ENCODE results near the gene OR2B6.

Gene OR2B6

GRCh38 chr6:28001351-28001750 lies 44.3 kb downstream of the OR2B6 start:
- H3K4me2 ChIP-seq (ENCODE audit: low read depth, low read length, poor library complexity, severe bottlenecking), result no peak overlapping the region
- no peaks in the 10 kb centered on the region for H3K9me2 ChIP-seq (replicated peaks; ENCODE audit: low read depth, low read length)
- H3K9ac ChIP-seq (ENCODE audit: low read depth, low read length, poor library complexity, severe bottlenecking), result no peak overlapping the region
- H3K4me3 ChIP-seq (ENCODE audit: low read length, poor library complexity, severe bottlenecking), result no peak overlapping the region
- no peak overlapping the region for H2AFZ ChIP-seq (ENCODE audit: low read length)
- H3K36me3 ChIP-seq (ENCODE audit: insufficient read depth, low read length), result no peaks in the 10 kb centered on the region
- no peak for TF ChIP-seq CTCF (conservative IDR thresholded peaks at IDR 0.05; ENCODE audit: low read length)
- no peak for TF ChIP-seq EZH2phosphoT487 (IDR thresholded peaks at IDR 0.05; ENCODE audit: borderline replicate concordance)
- no peaks in the 10 kb centered on the region for H3K27me3 ChIP-seq (ENCODE audit: insufficient read depth, low read length, poor library complexity, severe bottlenecking)
- no peaks in the 10 kb centered on the region for H3K79me2 ChIP-seq (ENCODE audit: insufficient read depth, low read length)
- H3K9me3 ChIP-seq (ENCODE audit: insufficient read depth, low read depth, low read length), result no peaks in the 10 kb centered on the region
- H4K20me1 ChIP-seq (ENCODE audit: insufficient read depth, low read length, poor library complexity, severe bottlenecking), result no peaks in the 10 kb centered on the region
- no peaks in the 10 kb centered on the region for H3K4me1 ChIP-seq (ENCODE audit: insufficient read depth, low read length, poor library complexity, severe bottlenecking)
- no peaks in the 10 kb centered on the region for H3F3A ChIP-seq (ENCODE audit: low read depth)

- H3K79me2 ChIP-seq (ENCODE audit: insufficient read depth, low read length), result no peaks in the 10 kb centered on the region
- no peaks in the 10 kb centered on the region for H4K20me1 ChIP-seq (ENCODE audit: insufficient read depth, low read length, poor library complexity, severe bottlenecking)
- H3K9me3 ChIP-seq (ENCODE audit: insufficient read depth, low read depth, low read length), result no peaks in the 10 kb centered on the region
- TF ChIP-seq EZH2phosphoT487 (IDR thresholded peaks at IDR 0.05; ENCODE audit: borderline replicate concordance), result no peak
- no peak for TF ChIP-seq CTCF (conservative IDR thresholded peaks at IDR 0.05; ENCODE audit: low read length)
- no peak overlapping the region for H3K4me3 ChIP-seq (ENCODE audit: low read length, poor library complexity, severe bottlenecking)
- no peak overlapping the region for H3K4me2 ChIP-seq (ENCODE audit: low read depth, low read length, poor library complexity, severe bottlenecking)
- no peaks in the 10 kb centered on the region for H3K4me1 ChIP-seq (ENCODE audit: insufficient read depth, low read length, poor library complexity, severe bottlenecking)
- no peaks in the 10 kb centered on the region for H3K9me2 ChIP-seq (replicated peaks; ENCODE audit: low read depth, low read length)
- H3K27me3 ChIP-seq (ENCODE audit: insufficient read depth, low read length, poor library complexity, severe bottlenecking), result no peaks in the 10 kb centered on the region
- no peak overlapping the region for H3K9ac ChIP-seq (ENCODE audit: low read depth, low read length, poor library complexity, severe bottlenecking)
- H3K36me3 ChIP-seq (ENCODE audit: insufficient read depth, low read length), result no peaks in the 10 kb centered on the region
- no peak overlapping the region for H2AFZ ChIP-seq (ENCODE audit: low read length)
- no peaks in the 10 kb centered on the region for H3F3A ChIP-seq (ENCODE audit: low read depth)
Observed at GRCh38 chr6:28001751-28002150, 44.7 kb downstream of the OR2B6 start.

- no peaks in the 10 kb centered on the region for H3K27me3 ChIP-seq (ENCODE audit: insufficient read depth, low read length, poor library complexity, severe bottlenecking)
Observed at GRCh38 chr6:28002161-28002560, 45.1 kb downstream of the OR2B6 start.

More at GRCh38 chr6:28002161-28002560, 45.1 kb downstream of the OR2B6 start:
- no peaks in the 10 kb centered on the region for H3K79me2 ChIP-seq (ENCODE audit: insufficient read depth, low read length)
- no peaks in the 10 kb centered on the region for H4K20me1 ChIP-seq (ENCODE audit: insufficient read depth, low read length, poor library complexity, severe bottlenecking)
- no peaks in the 10 kb centered on the region for H3K36me3 ChIP-seq (ENCODE audit: insufficient read depth, low read length)
- no peak overlapping the region for H3K9ac ChIP-seq (ENCODE audit: low read depth, low read length, poor library complexity, severe bottlenecking)
- TF ChIP-seq CTCF (conservative IDR thresholded peaks at IDR 0.05; ENCODE audit: low read length), result no peak
- no peak for TF ChIP-seq EZH2phosphoT487 (IDR thresholded peaks at IDR 0.05; ENCODE audit: borderline replicate concordance)
- no peak overlapping the region for H2AFZ ChIP-seq (ENCODE audit: low read length)
- no peaks in the 10 kb centered on the region for H3K4me1 ChIP-seq (ENCODE audit: insufficient read depth, low read length, poor library complexity, severe bottlenecking)
- H3K4me2 ChIP-seq (ENCODE audit: low read depth, low read length, poor library complexity, severe bottlenecking), result no peak overlapping the region
- H3K4me3 ChIP-seq (ENCODE audit: low read length, poor library complexity, severe bottlenecking), result no peak overlapping the region
- no peaks in the 10 kb centered on the region for H3F3A ChIP-seq (ENCODE audit: low read depth)
- H3K9me2 ChIP-seq (replicated peaks; ENCODE audit: low read depth, low read length), result no peaks in the 10 kb centered on the region
- H3K9me3 ChIP-seq (ENCODE audit: insufficient read depth, low read depth, low read length), result no peaks in the 10 kb centered on the region
